Measurements from ENCODE around the gene CACNA1G. TPM values are rescaled to one million over a fixed set of nuclear protein-coding genes. Genes with fewer than 3 reads are reported as not detected.

The CACNA1G gene
- total RNA-seq: 0.32 and 1.0 TPM in 2 replicates

DNA sequence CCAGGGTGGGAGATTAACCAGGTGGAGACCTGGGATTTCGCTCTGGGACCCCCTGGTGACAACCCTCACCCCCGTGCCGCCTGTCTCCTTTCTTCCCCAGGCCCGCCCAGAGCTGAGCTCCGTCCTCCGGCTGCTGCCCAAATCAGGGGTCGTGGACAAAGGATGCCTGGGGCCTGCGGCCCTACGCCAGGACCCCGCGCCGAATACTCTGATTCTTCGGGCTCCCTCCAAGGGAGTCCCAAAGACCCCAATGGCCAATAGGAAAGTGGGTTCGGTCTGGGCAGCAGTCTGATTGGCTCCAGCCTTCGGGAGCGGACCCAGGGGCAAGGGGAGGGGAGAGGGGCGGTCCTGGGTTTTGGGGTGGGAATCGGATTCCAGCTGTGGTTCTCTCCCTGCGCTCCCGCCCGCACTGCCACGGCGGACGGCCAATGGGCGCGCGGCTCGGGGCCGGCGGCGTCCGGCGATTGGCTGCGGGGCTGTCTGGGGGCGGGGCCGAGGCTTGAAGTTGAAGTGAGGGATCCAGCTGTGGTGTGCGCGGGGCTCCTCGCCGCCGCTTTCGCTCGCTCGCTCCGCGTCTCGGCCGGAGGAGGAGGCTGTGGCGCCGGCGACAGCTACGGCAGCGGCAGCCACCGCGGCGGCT lies at the start of gene CACNA1G:
CACNA1G (plus strand) TSS at position 531 of the 640 bp plus-strand sequence. CDS start 745 bp downstream, outside the sequence.

GRCh38 chr17:50532452-50533024 lies 28.0 kb upstream of the CACNA1G start, which contains the start of gene EPN3:
EPN3 (plus strand) TSS chr17:50532735; CDS start chr17:50536557, 3,822 bp downstream.

DNA sequence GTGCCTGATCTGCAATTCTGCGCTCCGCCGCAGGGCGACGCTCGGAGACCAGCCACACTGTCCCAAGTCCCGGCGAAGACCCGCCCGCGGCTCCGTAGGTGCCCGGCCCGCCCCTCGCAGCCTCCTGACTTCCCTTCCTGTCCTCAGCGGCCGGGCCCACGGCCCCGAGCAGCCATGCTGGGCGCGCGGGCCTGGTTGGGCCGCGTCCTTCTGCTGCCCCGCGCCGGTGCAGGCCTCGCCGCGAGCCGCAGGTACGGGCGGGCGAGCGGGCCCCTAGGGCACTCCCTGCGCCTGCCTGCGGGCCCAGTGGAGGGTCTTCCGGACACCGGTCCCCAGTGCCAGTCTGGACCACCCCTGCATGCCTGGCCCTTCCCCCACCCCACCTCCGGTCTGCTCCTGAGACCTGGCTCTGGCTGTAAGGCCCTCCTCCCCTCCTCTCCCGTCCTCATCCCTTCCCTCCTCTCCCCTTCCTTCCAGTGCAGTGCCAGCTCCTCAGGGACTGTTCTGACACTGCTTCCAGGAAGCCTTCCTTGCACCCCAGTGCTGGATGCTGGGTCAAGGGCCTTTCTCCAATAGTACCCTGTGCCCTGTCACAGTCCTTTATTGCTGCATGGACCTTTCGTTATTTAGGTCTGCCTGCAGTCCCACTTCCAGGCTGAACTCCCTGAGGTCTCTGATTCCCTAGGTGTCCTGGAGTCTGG lies 13.3 kb upstream of the CACNA1G start, which contains the start of gene SPATA20:
SPATA20 (plus strand) TSS at position 140 of the 701 bp plus-strand sequence; CDS start at position 175, 35 bp downstream.

DNA sequence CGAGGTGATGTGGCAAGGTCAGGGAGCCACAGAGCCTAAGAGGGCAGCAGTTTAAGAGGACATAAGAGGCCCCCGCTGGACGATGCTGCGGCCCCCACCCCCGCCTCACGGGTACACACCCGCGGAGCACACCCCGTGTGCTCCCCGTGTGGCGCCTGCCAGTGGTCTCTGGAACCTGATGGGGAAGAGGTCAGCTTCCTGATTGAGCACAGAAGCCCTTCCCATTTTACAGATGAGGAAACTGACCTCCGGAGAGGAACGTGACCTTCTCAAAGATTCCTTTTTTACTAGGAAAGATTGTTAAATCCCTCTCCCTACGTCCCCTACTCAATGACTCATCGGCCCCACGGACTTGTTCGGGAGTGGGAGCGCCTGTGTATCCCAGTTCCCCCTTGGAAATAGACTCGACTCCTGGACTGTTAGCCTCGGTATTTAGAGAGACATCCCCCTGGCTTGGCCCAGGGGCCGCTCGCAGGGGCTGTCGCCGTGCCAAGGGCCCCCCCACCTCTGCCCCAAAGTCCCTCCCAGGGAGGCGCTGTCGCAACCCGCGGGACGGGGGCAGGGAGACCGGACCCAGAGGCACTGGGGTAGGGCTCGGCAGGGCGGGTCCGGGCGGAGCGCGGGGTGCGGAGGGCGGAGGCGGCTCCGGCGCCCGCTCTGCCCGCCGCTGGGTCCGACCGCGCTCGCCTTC lies 73.9 kb downstream of the CACNA1G start, which contains the start of gene ABCC3:
ABCC3 (plus strand) TSS at position 658 of the 691 bp plus-strand sequence. CDS start 56 bp downstream, outside the sequence.

Other genes with a start within 250 kb of the CACNA1G start
- 37.4 and 45.2 TPM in 2 replicates for gene XYLT2, start 214.6 kb upstream of the CACNA1G start, total RNA-seq
- 62.3 and 77.3 TPM in 2 replicates for gene MRPL27, start 187.5 kb upstream of the CACNA1G start, total RNA-seq
- 0.52 and 0.79 TPM in 2 replicates for gene EME1, start 187.5 kb upstream of the CACNA1G start, total RNA-seq
- gene LRRC59, start 163.2 kb upstream of the CACNA1G start, total RNA-seq: 84.9 and 86.1 TPM in 2 replicates
- 47.8 and 57.2 TPM in 2 replicates for gene ACSF2, start 134.5 kb upstream of the CACNA1G start, total RNA-seq
- gene CHAD, start 91.8 kb upstream of the CACNA1G start, total RNA-seq: not detected in 2 replicates
- gene RSAD1, start 81.9 kb upstream of the CACNA1G start, total RNA-seq: 20.1 and 21.3 TPM in 2 replicates
- gene MYCBPAP, start 52.3 kb upstream of the CACNA1G start, total RNA-seq: 1.3 and 2.6 TPM in 2 replicates
- not detected in 2 replicates for gene EPN3, start 28.0 kb upstream of the CACNA1G start, total RNA-seq
- gene SPATA20, start 13.5 kb upstream of the CACNA1G start, total RNA-seq: 58.0 and 67.0 TPM in 2 replicates
- gene ABCC3, start 74.2 kb downstream of the CACNA1G start, total RNA-seq: 1.8 and 2.5 TPM in 2 replicates
- 16.4 and 19.4 TPM in 2 replicates for gene ANKRD40, start 147.2 kb downstream of the CACNA1G start, total RNA-seq
- gene LUC7L3, start 158.9 kb downstream of the CACNA1G start, total RNA-seq: 35.2 and 37.7 TPM in 2 replicates
- not detected in 2 replicates for gene ANKRD40CL, start 206.8 kb downstream of the CACNA1G start, total RNA-seq